Adrenal gland (tissue), 5 donors: ENCODE results near the gene SDK2.

ENCODE experiments used
- POLR2A ChIP-seq, 2 donors: fragments of 450-650 bp; IDR thresholded peaks; one replicate each; pipeline ENCODE4 v1.6.1; 2017; ENCODE audit warnings: antibody characterized with exemption in 2 of 2, mild to moderate bottlenecking in 2 of 2, moderate library complexity in 1 of 2
- TF ChIP-seq, protein P1 (sequence below), 6 experiments: fragments of 450-650 bp in 4 of 6; fragments of 200-600 bp in 2 of 6; sonication (generic) in 1 of 6; IDR thresholded peaks; 1 replicate in 5 of 6; 2 replicates in 1 of 6; pipeline versions ENCODE4 v1.5.1 to v1.8.0; 2016 to 2021; ENCODE audit warnings: antibody characterized with exemption in 6 of 6, mild to moderate bottlenecking in 2 of 6, moderate library complexity in 1 of 6
- donor health status: DM: no; HTN: no; CAD: no.

DNA sequence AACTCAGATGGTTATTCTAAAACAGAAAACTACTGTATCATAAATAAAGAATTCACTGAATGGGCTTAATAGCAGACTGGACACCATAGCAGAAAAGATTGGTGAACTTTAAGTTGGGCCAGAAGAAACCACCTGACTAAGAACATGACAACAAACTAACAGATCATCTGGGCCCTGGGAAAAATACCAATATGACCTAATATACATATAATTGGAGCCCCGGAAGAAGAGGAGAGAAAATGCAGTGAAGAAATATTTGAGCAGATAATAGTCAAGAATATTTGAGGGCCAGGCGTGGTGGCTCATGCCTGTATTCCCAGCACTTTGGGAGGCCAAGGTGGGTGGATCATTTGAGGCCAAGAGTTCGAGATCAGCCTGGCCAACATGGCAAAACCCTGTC, 25.5 kb upstream of the SDK2 start:
- TF ChIP-seq, protein P1, sequence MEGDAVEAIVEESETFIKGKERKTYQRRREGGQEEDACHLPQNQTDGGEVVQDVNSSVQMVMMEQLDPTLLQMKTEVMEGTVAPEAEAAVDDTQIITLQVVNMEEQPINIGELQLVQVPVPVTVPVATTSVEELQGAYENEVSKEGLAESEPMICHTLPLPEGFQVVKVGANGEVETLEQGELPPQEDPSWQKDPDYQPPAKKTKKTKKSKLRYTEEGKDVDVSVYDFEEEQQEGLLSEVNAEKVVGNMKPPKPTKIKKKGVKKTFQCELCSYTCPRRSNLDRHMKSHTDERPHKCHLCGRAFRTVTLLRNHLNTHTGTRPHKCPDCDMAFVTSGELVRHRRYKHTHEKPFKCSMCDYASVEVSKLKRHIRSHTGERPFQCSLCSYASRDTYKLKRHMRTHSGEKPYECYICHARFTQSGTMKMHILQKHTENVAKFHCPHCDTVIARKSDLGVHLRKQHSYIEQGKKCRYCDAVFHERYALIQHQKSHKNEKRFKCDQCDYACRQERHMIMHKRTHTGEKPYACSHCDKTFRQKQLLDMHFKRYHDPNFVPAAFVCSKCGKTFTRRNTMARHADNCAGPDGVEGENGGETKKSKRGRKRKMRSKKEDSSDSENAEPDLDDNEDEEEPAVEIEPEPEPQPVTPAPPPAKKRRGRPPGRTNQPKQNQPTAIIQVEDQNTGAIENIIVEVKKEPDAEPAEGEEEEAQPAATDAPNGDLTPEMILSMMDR (IDR thresholded peaks at IDR 0.05) = no peak
- no peak for TF ChIP-seq POLR2A (IDR thresholded peaks at IDR 0.05)
